ENCODE data around the gene C1QTNF12. TPM values are rescaled to one million over a fixed set of nuclear protein-coding genes. Genes with fewer than 3 reads are reported as not detected.

C1QTNF12 gene
- total RNA-seq, 1 donor from 2014 or later: 1.7 TPM

- no peak for TF ChIP-seq CTCF (IDR thresholded peaks at IDR 0.05; ENCODE audit: unreplicated experiment)
- no peak for DNase-seq (ENCODE audit: low spot score, unreplicated experiment)
- H3K27ac Mint-ChIP-seq: no peak overlapping the region
- H3K9me3 Mint-ChIP-seq (ENCODE audit: low read depth): no peaks in the 10 kb centered on the region
- H3K4me3 Mint-ChIP-seq (ENCODE audit: low read depth): no peak overlapping the region
- H3K4me1 Mint-ChIP-seq (ENCODE audit: low read depth): peaks cover 2% of the 10 kb centered on the region
- no peaks in the 10 kb centered on the region for H3K36me3 Mint-ChIP-seq (ENCODE audit: insufficient read depth)
- peaks cover 9% of the 10 kb centered on the region for H3K27me3 Mint-ChIP-seq
These were observed 42.7 kb downstream of the C1QTNF12 start for GRCh38 chr1:1203561-1204424.

- no peak for DNase-seq (ENCODE audit: low spot score, unreplicated experiment)
These were observed 43.5 kb downstream of the C1QTNF12 start for GRCh38 chr1:1202831-1203560.

GRCh38 chr1:1200876-1201810 is 45.4 kb downstream of the C1QTNF12 start:
- no peak for DNase-seq (ENCODE audit: low spot score, unreplicated experiment)
- peaks cover 4% of the 10 kb centered on the region for H3K27me3 Mint-ChIP-seq
- H3K4me1 Mint-ChIP-seq (ENCODE audit: low read depth): peaks cover 2% of the 10 kb centered on the region
- H3K27ac Mint-ChIP-seq: no peak overlapping the region
- no peaks in the 10 kb centered on the region for H3K9me3 Mint-ChIP-seq (ENCODE audit: low read depth)
- TF ChIP-seq CTCF (IDR thresholded peaks at IDR 0.05; ENCODE audit: unreplicated experiment): no peak
- peak overlapping the region; percentile 44 for H3K4me3 Mint-ChIP-seq (ENCODE audit: low read depth)
- H3K36me3 Mint-ChIP-seq (ENCODE audit: insufficient read depth): no peaks in the 10 kb centered on the region

More at GRCh38 chr1:1202831-1203560, 43.5 kb downstream of the C1QTNF12 start:
- no peaks in the 10 kb centered on the region for H3K9me3 Mint-ChIP-seq (ENCODE audit: low read depth)
- peaks cover 9% of the 10 kb centered on the region for H3K27me3 Mint-ChIP-seq
- H3K4me3 Mint-ChIP-seq (ENCODE audit: low read depth): no peak overlapping the region
- H3K27ac Mint-ChIP-seq: no peak overlapping the region
- no peaks in the 10 kb centered on the region for H3K36me3 Mint-ChIP-seq (ENCODE audit: insufficient read depth)
- H3K4me1 Mint-ChIP-seq (ENCODE audit: low read depth): peaks cover 2% of the 10 kb centered on the region
- no peak for TF ChIP-seq CTCF (IDR thresholded peaks at IDR 0.05; ENCODE audit: unreplicated experiment)

- Mint-ChIP-seq H3K4me3 (ENCODE audit: low read depth) (peak overlapping the region; percentile 44), H3K27ac (no peak overlapping the region), H3K36me3 (ENCODE audit: insufficient read depth) (peaks cover under 1% of the 10 kb centered on the region), H3K4me1 (ENCODE audit: low read depth) (peaks cover 2% of the 10 kb centered on the region), H3K9me3 (ENCODE audit: low read depth) (no peaks in the 10 kb centered on the region), H3K27me3 (peaks cover 4% of the 10 kb centered on the region)
- no peak for DNase-seq (ENCODE audit: low spot score, unreplicated experiment)
- TF ChIP-seq CTCF (IDR thresholded peaks at IDR 0.05; ENCODE audit: unreplicated experiment): no peak
These were observed 46.3 kb downstream of the C1QTNF12 start for GRCh38 chr1:1199961-1200875.

All from progenitor cell of endocrine pancreas (in vitro differentiated cells).